Sigmoid colon (tissue), 3 donors: ENCODE data around the gene LHFPL4.

Experiments used
- CTCF ChIP-seq, 4 experiments: fragments of 450-650 bp in 3 of 4; fragments of 200-600 bp in 1 of 4; IDR thresholded peaks; one replicate each; pipeline ENCODE4 v1.5.1; 2016 to 2019; ENCODE audit warnings: antibody characterized with exemption in 4 of 4, mild to moderate bottlenecking in 3 of 4, moderate library complexity in 2 of 4
- POLR2A ChIP-seq, 2 donors: fragments of 450-650 bp; IDR thresholded peaks; one replicate each; pipeline ENCODE4 v1.6.1; 2016; ENCODE audit warnings: antibody characterized with exemption in 2 of 2, mild to moderate bottlenecking in 2 of 2, moderate library complexity in 2 of 2

GRCh38 chr3:9497821-9498565, 55.6 kb downstream of the LHFPL4 start:
- TF ChIP-seq CTCF (IDR thresholded peaks at IDR 0.05), result no peak
- no peak for TF ChIP-seq POLR2A (IDR thresholded peaks at IDR 0.05)
